PFSK-1 (cell line): ENCODE results near the gene RAB30.

Experiments used
- FOXP2 ChIP-seq: optimal IDR thresholded peaks from 2 replicates; pipeline ENCODE3; 2011; ENCODE audit warnings: borderline replicate concordance, control low read depth, inconsistent platforms; ENCODE audit not compliant: insufficient read depth; ENCODE audit errors: extremely low read length, extremely low read depth
- SIN3A ChIP-seq: IDR thresholded peaks from 2 replicates; pipeline ENCODE4 v1.6.1; 2012; ENCODE audit warnings: mild to moderate bottlenecking, low read length, moderate library complexity, borderline replicate concordance; ENCODE audit not compliant: insufficient read depth
- TAF1 ChIP-seq: IDR thresholded peaks from 2 replicates; pipeline ENCODE4 v1.6.1; 2012; ENCODE audit warnings: low read length, control low read depth, borderline replicate concordance; ENCODE audit not compliant: insufficient read depth
- TF ChIP-seq, protein P1 (sequence below), 2 experiments: IDR thresholded peaks; 2 replicates each; pipeline versions ENCODE4 v1.6.1 to v1.8.0; 2011 to 2012; ENCODE audit warnings: low read depth in 2 of 2, low read length in 2 of 2, control low read depth in 1 of 2, inconsistent platforms in 1 of 2, mild to moderate bottlenecking in 1 of 2, moderate library complexity in 1 of 2; ENCODE audit not compliant: insufficient read depth in 1 of 2

DNA sequence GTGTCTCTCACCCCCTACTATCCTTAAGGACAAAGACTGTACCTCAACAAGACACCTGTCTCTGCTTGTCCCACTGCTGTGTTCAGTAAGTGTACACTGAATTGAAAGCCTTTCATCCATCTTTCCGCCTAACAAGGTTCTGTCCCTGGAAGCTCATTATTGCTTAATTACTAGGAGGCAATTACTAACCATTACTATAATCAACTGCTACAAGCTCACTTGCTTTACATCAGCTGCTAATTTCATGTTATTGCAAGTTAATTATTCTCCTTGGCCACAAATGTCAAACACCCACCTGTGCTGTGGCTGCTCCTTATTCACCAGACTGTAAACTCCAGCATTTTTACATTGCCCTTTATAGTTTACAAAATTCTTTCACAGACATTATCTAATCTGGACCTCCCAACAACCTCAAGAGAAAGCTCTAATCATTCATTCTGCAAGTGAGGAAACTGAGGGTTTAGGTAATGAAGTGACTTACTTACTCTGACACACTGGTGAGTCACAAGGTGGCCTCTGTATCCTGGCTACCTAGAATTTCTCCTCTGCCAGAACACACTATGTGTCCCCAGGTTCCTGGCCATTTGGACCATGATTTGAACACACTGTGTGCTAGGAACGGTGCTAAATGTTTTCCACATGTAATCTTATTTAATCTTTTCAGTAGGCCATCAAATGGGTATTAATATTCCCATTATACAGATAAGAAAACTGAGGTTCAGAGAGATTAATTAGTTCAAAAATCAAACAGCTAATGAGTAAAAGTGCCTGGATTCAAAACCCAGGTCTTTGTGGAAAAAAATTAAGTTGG is 66.7 kb downstream of the RAB30 start:
- TF ChIP-seq, protein P1, sequence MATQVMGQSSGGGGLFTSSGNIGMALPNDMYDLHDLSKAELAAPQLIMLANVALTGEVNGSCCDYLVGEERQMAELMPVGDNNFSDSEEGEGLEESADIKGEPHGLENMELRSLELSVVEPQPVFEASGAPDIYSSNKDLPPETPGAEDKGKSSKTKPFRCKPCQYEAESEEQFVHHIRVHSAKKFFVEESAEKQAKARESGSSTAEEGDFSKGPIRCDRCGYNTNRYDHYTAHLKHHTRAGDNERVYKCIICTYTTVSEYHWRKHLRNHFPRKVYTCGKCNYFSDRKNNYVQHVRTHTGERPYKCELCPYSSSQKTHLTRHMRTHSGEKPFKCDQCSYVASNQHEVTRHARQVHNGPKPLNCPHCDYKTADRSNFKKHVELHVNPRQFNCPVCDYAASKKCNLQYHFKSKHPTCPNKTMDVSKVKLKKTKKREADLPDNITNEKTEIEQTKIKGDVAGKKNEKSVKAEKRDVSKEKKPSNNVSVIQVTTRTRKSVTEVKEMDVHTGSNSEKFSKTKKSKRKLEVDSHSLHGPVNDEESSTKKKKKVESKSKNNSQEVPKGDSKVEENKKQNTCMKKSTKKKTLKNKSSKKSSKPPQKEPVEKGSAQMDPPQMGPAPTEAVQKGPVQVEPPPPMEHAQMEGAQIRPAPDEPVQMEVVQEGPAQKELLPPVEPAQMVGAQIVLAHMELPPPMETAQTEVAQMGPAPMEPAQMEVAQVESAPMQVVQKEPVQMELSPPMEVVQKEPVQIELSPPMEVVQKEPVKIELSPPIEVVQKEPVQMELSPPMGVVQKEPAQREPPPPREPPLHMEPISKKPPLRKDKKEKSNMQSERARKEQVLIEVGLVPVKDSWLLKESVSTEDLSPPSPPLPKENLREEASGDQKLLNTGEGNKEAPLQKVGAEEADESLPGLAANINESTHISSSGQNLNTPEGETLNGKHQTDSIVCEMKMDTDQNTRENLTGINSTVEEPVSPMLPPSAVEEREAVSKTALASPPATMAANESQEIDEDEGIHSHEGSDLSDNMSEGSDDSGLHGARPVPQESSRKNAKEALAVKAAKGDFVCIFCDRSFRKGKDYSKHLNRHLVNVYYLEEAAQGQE (IDR thresholded peaks at IDR 0.05; ENCODE audit: insufficient read depth in 1 of 2, low read depth in 2 of 2, low read length in 2 of 2) = no peak
- TF ChIP-seq TAF1 = no peak
- no peak for TF ChIP-seq FOXP2
- no peak for TF ChIP-seq SIN3A
